Common myeloid progenitor, CD34-positive (primary cell): ENCODE data around the gene WAC.
"Not testable (repeated sequence)": the region's sequence is repeated elsewhere in the genome, so short reads cannot be mapped to it uniquely, and the experiment has no call there.

ENCODE experiments used
- CTCF ChIA-PET: fragments of 350-600 bp; sonication (Branson Sonifier 250); formaldehyde crosslinking; loops from one replicate; lab custom pipeline; 2021; ENCODE audit warnings: antibody characterized with exemption; lab: Charles Lee
- POLR2A ChIA-PET: fragments of 350-600 bp; sonication (Branson Sonifier 250); formaldehyde crosslinking; loops from one replicate; lab custom pipeline; 2021; ENCODE audit warnings: antibody characterized with exemption; lab: Charles Lee
- DNase-seq, 3 donors: peaks; one replicate each; pipeline versions ENCODE4 v3.0.0 to v3.0.0-alpha.2; 2013
- H3K27ac ChIP-seq, 2 experiments: 1 replicate in 1 of 2; 2 replicates in 1 of 2; pipeline ENCODE4 v1.7.0; 2013; ENCODE audit warnings: inconsistent platforms in 2 of 2, low read length in 2 of 2, mild to moderate bottlenecking in 2 of 2, low read depth in 1 of 2, moderate library complexity in 1 of 2; ENCODE audit not compliant: severe bottlenecking in 2 of 2, insufficient read depth in 1 of 2, poor library complexity in 1 of 2
- H3K27me3 ChIP-seq, 5 experiments: replicated peaks in 2 of 5; 1 replicate in 3 of 5; 2 replicates in 2 of 5; pipeline versions ENCODE4 v1.6.1 to v1.7.0; 2013; ENCODE audit warnings: low read length in 4 of 5, mild to moderate bottlenecking in 2 of 5, moderate library complexity in 2 of 5, inconsistent platforms in 1 of 5; ENCODE audit not compliant: insufficient read depth in 5 of 5, control insufficient read depth in 4 of 5
- H3K36me3 ChIP-seq, 4 experiments: 1 replicate in 2 of 4; 2 replicates in 2 of 4; pipeline versions ENCODE4 v1.6.1 to v1.7.0; 2013; ENCODE audit warnings: low read length in 3 of 4, control low read depth in 1 of 4, mild to moderate bottlenecking in 1 of 4; ENCODE audit not compliant: control insufficient read depth in 4 of 4, insufficient read depth in 4 of 4
- H3K4me1 ChIP-seq, 4 experiments: 1 replicate in 3 of 4; 2 replicates in 1 of 4; pipeline versions ENCODE4 v1.6.1 to v1.7.1; 2013; ENCODE audit warnings: low read length in 3 of 4, mild to moderate bottlenecking in 3 of 4, control low read depth in 1 of 4, inconsistent platforms in 1 of 4, moderate library complexity in 1 of 4; ENCODE audit not compliant: control insufficient read depth in 4 of 4, insufficient read depth in 4 of 4; ENCODE audit errors: control extremely low read depth in 1 of 4
- H3K4me3 ChIP-seq, 7 experiments: 1 replicate in 4 of 7; 2 replicates in 3 of 7; pipeline versions ENCODE4 v1.5.1 to v1.7.0; 2013; ENCODE audit warnings: mild to moderate bottlenecking in 7 of 7, low read length in 6 of 7, moderate library complexity in 6 of 7, inconsistent platforms in 2 of 7, low read depth in 2 of 7, control low read depth in 1 of 7; ENCODE audit not compliant: insufficient read depth in 4 of 7, control insufficient read depth in 1 of 7; ENCODE audit errors: extremely low read depth in 1 of 7
- H3K9me3 ChIP-seq, 5 experiments: 1 replicate in 4 of 5; 2 replicates in 1 of 5; pipeline versions ENCODE4 v1.6.1 to v1.7.1; 2013; ENCODE audit warnings: low read length in 4 of 5, mild to moderate bottlenecking in 2 of 5, inconsistent platforms in 1 of 5, low read depth in 1 of 5, moderate library complexity in 1 of 5; ENCODE audit not compliant: control insufficient read depth in 4 of 5, insufficient read depth in 2 of 5; ENCODE audit errors: control extremely low read depth in 1 of 5
- WGBS: methylation state at CpG from one replicate; pipeline ENCODE4 v1.1.5; 2013; ENCODE audit not compliant: insufficient coverage; 5-methylcytosine and 5-hydroxymethylcytosine counted together

The WAC gene

DNA sequence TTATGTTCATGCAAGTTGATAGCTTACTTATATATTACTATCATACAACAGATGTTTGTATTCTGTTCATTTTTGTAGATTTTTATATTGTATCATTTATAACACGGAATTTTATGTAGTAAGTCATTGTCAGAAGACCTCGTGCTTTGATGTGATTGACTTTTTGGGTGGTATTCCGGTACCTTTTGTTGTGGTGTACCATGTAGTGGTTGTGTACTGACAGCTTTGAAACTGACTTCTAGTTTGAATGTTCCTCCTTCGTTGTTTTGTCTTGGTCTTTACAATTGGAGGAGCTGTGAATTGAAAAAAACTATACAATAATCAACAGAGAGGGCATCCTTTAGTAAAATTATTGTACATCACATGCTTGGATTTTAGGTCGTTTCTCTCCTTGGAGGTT is 61.5 kb downstream of the WAC start:
- no CpG with 5 or more reads among the region's 5 CpGs for WGBS
- CTCF ChIA-PET = interaction anchor here (0.9 to 1.2 kb wide), 2 partner anchors 10 to 26 kb away, joined by 3 to 4 read pairs; no protein-coding TSS in a partner anchor
- H3K9me3 ChIP-seq = no peaks in the 10 kb centered on the region
- H3K4me1 ChIP-seq = no peaks in the 10 kb centered on the region
- no peaks in the 10 kb centered on the region for H3K27me3 ChIP-seq
- no peak overlapping the region for H3K4me3 ChIP-seq
- no peak overlapping the region for H3K27ac ChIP-seq
- H3K36me3 ChIP-seq = peaks cover 33 to 70% (median 51%) of the 10 kb centered on the region in 4 experiments
- DNase-seq = no peak
- POLR2A ChIA-PET = interaction anchor here (1.1 kb wide), 1 partner anchor 9 kb away, joined by 3 read pairs; no protein-coding TSS in a partner anchor

GRCh38 chr10:28595613-28596012 is 62.7 kb downstream of the WAC start:
- Histone ChIP-seq H3K36me3 (peaks cover 27 to 66% (median 50%) of the 10 kb centered on the region in 4 experiments), H3K4me1 (no peaks in the 10 kb centered on the region), H3K9me3 (no peaks in the 10 kb centered on the region), H3K27ac (no peak overlapping the region), H3K4me3 (no peak overlapping the region), H3K27me3 (no peaks in the 10 kb centered on the region)
- ChIA-PET CTCF (interaction anchor here (0.9 to 1.2 kb wide), 2 partner anchors 9 to 25 kb away, joined by 3 to 4 read pairs; no protein-coding TSS in a partner anchor), POLR2A (no interaction called here)
- DNase-seq = no peak
- WGBS = 100% methylated on average over 2 of the region's 3 CpGs

DNA sequence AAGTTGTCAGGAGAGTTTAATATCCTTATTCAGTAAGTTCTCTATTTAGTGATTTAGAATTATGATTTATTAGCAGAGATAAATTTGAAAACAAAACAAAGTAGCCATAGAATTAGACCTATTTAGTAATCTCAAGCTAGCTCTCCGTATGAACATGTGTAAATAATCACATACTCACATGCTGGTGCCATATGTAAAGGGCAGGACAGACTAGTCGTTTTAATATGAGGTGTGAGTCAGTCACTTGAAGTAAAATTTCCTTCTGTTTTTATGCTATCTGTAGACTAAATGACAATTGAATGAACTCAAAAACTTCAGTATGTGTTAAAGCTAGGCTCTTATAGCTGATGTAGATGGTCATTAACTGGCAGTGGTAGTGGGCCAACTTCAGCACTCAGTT is 67.1 kb downstream of the WAC start:
- Histone ChIP-seq H3K27ac (no peak overlapping the region), H3K36me3 (peaks cover 12 to 63% (median 44%) of the 10 kb centered on the region in 4 experiments), H3K4me1 (no peaks in the 10 kb centered on the region), H3K4me3 (no peak overlapping the region), H3K9me3 (no peaks in the 10 kb centered on the region), H3K27me3 (no peaks in the 10 kb centered on the region)
- DNase-seq = no peak
- no CpG with 5 or more reads among the region's 2 CpGs for WGBS
- POLR2A ChIA-PET = no interaction called here
- CTCF ChIA-PET = no interaction called here

- no peaks in the 10 kb centered on the region for H3K9me3 ChIP-seq
- H3K27ac ChIP-seq = no peak overlapping the region
- ChIA-PET POLR2A (no interaction called here), CTCF (no interaction called here)
- no peak for DNase-seq
- H3K4me1 ChIP-seq = peaks cover 0 to 3% (median 0%) of the 10 kb centered on the region in 4 experiments
- 100% methylated on average over 2 of the region's 4 CpGs for WGBS
- H3K4me3 ChIP-seq = no peak overlapping the region
- H3K27me3 ChIP-seq = no peaks in the 10 kb centered on the region
- peaks cover 8 to 57% (median 38%) of the 10 kb centered on the region in 4 experiments for H3K36me3 ChIP-seq
These were observed 68.1 kb downstream of the WAC start for GRCh38 chr10:28601012-28601411.

DNA sequence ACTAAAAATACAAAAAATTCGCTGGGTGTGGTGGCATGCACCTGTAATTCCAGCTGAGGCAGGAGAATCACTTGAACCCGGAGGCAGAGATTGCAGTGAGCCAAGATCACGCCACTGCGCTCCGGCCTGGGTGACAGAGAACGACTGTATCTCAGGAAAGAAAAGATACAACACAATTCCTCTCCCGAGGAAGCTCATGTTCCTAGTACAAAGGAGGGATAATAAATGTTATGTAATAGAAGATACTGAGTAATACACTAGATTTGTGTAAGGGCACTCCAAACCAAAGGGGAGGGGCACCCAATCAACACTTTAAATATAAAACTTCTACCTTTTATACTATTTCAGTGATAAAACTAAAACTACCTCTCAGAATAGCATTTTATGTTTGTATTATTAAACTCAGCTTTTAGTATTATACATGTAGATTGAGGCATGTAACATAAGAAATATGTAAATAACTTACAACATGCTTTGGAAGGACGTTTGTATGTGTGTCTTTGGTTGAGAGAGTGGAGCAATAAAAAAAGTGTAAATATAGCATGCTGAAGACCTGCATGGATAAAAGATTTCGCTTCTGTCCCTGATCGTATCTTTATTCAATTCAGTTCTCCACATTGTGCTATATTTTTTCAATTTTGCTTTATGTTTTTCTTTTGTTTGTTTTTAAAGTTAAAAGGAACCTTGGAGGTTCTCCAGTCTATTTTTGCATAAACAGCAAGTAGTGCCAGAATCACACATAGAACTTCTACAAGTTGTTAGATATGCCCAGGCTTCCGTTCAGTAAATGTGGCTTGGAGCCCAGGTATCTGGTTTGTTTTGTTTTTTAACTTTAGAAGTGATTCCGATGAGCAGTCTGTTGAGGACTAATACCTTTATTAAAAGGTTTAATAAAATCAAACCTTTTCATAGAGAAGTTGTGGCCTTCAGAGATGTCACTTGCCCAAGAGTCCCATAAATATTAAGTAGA is 71.9 kb downstream of the WAC start:
- Histone ChIP-seq H3K9me3 (no peaks in the 10 kb centered on the region), H3K36me3 (peaks cover 15 to 46% (median 34%) of the 10 kb centered on the region in 4 experiments), H3K4me1 (peaks cover 0 to 3% (median 0%) of the 10 kb centered on the region in 4 experiments), H3K27ac (no peak overlapping the region), H3K4me3 (no peak overlapping the region), H3K27me3 (no peaks in the 10 kb centered on the region)
- ChIA-PET CTCF (interaction anchor here (0.8 to 1.6 kb wide), 2 partner anchors 10 to 30 kb away, joined by 3 to 4 read pairs; no protein-coding TSS in a partner anchor), POLR2A (no interaction called here)
- no peak for DNase-seq
- WGBS = 84% methylated on average over 7 of the region's 12 CpGs

DNA sequence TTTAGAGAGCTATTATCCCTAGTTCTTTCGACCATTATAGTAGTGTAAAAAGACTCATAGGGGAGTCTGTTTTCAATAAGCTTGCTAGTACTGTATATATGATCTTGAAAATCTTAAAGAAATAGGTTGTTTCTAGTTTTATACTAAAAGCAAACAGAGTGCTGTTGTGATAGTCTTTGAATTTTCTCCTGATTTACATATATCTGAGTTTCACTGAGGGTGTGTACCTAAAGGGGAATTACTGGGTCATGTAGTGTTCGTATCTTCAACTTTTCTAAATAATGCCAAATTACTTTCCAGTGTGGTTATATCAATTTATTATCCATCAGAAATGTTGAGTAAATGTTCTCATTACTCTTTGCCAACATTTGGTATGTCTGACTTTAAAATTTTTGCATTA is 73.7 kb downstream of the WAC start:
- H3K27ac ChIP-seq = no peak overlapping the region
- peaks cover 17 to 56% (median 42%) of the 10 kb centered on the region in 4 experiments for H3K36me3 ChIP-seq
- no peaks in the 10 kb centered on the region for H3K27me3 ChIP-seq
- no CpG with 5 or more reads among the region's 2 CpGs for WGBS
- DNase-seq = no peak
- no peak overlapping the region for H3K4me3 ChIP-seq
- peaks cover 0 to 3% (median 0%) of the 10 kb centered on the region in 4 experiments for H3K4me1 ChIP-seq
- ChIA-PET POLR2A (no interaction called here), CTCF (no interaction called here)
- H3K9me3 ChIP-seq = no peaks in the 10 kb centered on the region

DNA sequence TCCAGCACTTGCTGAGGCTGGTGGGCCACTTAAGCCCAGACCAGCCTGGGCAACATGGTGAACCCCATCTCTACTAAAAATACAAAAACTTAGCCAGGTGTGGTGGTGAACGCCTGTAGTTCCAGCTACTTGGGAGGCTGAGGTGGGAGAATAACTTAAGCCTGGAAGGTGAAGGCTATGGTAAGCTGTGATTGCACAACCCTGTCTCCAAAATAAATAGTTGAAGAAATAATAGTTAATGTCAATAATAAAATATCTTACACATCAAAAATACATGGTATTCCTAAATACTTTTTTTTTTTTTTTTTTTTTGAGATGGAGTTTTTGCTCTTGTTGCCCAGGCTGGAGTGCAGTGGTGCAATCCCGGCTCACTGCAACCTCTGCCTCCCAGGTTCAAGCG is 76.7 kb downstream of the WAC start:
- DNase-seq, POLR2A ChIA-PET, H3K4me3 ChIP-seq, H3K9me3 ChIP-seq, H3K4me1 ChIP-seq, H3K27ac ChIP-seq, H3K27me3 ChIP-seq: not testable (repeated sequence)
- CTCF ChIA-PET = interaction anchor here (0.8 kb wide), 1 partner anchor 20 kb away, joined by 3 read pairs; no protein-coding TSS in a partner anchor
- WGBS = no CpG with 5 or more reads among the region's 3 CpGs
- H3K36me3 ChIP-seq = peaks cover 20 to 71% (median 45%) of the 10 kb centered on the region in 4 experiments
